GM19351 (cell line): Measurements from ENCODE around the gene NT5E.
"Not testable (repeated sequence)": the region's sequence is repeated elsewhere in the genome, so short reads cannot be mapped to it uniquely, and the experiment has no call there.

Experiments used
- ATAC-seq: cut with Tn5 transposase; IDR thresholded peaks from one replicate; pipeline ENCODE4 v1.9.1; 2021; ENCODE audit warnings: mild to moderate bottlenecking, moderate library complexity; ENCODE audit not compliant: unreplicated experiment

Gene NT5E

DNA sequence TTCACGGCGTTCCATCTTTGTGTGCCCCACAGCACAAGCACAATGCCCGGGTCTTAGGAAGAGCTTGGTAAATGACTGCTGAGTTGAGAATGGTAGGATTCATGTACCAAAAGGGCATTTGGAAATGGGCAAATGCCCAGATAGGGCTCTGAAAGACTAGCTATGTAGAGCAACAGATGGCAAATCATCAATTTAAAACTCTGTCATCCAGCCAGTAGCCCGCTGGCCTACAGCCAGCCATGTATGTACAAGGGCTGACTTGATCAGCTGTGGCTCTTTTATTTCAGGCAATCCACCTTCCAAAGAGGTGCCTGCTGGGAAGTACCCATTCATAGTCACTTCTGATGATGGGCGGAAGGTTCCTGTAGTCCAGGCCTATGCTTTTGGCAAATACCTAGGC, 35.1 kb downstream of the NT5E start:
- ATAC-seq: no peak

DNA sequence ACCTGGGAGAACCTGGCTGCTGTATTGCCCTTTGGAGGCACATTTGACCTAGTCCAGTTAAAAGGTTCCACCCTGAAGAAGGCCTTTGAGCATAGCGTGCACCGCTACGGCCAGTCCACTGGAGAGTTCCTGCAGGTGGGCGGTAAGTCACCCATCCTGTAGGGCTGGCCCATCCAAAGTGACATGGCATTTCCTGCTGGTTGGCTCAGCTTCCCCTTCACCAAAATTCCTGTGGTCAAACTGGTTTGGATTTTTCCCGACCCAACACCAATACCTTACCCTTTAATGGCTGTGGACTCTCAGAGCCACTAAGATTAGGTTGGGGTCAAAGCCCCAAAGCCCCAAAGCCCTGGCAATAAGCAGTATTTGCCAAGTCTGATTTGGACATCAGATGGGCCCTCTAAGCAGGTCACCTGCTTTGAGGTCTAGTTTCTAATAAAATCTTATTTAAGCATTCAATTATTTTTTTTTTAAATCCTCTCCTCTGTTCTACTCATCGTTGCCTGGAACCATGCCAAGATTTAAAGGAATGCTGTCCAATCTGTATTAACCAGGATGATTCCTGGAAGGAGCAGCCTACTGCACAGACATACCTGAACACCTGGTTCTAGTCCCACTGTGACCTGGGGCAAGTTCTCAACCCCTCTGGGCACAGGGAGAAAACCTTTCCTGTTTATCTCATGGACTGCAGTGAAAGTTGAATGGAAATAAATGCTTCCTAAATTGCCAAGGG, 40.8 kb downstream of the NT5E start:
- no peak for ATAC-seq

DNA sequence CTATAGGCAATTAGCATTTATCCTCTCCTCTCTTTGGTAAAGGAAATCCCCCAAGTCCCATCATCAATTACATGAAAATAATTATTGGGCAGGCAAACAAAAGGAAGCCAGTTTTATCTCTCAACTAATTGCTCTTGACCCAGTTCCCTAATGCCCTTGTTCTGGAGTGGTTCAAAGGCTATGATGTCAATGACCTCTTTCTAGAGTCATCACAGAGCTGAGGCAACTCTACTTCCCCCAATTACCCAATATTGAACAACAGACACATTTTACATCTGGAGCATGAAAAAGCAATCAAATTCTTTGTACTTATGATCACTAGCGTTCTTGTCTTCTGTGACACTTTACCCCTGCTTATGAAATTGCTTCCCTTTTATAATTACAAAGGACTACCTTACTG, 43.5 kb downstream of the NT5E start:
- ATAC-seq: no peak

DNA sequence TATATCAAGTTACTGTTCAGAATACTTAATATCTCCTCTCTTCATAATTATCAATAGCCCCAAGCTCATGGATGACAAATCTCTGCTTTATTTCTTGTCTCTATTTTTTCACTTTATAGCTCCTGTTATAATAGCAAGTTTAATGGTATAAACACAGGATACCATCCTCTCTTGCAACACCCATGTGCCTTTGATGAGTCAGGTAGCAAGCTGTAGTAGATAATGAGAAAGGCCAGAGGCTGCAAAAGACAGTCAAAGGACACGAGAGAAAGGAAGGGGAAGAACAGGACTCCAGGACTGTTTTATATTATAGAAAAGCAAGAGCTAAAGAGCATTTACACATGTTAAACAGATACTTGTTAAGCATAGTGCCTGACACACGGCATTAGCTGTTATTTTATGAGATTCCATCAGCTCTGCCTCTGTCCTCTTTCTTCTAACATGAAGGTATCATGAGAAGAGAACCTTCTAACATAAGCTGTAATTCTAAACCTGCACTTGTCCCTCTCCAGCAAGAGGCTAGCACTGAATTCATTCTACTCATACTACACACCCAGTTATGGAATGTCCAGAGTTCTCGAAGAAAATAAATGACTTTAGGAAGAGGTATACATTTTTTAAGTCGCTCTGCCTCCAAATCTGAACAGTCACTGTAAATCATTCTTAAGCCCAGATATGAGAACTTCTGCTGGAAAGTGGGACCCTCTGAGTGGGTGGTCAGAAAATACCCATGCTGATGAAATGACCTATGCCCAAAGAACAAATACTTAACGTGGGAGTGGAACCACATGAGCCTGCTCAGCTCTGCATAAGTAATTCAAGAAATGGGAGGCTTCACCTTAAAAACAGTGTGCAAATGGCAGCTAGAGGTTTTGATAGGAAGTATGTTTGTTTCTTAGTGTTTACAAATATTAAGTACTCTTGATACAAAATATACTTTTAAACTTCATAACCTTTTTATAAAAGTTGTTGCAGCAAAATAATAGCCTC, 45.0 kb downstream of the NT5E start:
- ATAC-seq: no peak

DNA sequence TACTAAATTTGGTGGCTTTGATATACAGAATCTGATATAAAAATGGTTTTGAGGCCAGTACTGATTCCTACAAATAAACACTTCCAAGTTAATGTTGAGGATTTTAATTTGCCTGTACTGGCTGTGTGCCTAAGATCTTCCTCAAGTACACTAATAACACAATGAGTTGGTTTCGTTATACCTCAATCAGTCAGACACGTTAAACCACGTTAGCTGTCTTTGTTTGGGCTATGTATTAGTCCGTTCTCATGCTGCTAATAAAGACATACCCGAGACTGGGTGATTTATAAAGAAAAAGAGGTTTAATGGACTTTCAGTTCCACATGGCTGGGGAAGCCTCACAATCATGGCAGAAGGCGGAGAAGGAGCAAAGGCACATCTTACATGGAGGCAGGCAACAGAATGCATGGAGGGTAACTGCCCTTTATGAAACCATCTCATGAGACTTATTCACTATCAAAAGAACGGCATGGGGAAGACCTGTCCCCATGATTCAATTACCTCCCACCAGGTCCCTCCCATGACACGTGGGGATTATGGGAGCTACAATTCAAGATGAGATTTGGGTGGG, 46.2 kb downstream of the NT5E start:
- ATAC-seq: no peak

DNA sequence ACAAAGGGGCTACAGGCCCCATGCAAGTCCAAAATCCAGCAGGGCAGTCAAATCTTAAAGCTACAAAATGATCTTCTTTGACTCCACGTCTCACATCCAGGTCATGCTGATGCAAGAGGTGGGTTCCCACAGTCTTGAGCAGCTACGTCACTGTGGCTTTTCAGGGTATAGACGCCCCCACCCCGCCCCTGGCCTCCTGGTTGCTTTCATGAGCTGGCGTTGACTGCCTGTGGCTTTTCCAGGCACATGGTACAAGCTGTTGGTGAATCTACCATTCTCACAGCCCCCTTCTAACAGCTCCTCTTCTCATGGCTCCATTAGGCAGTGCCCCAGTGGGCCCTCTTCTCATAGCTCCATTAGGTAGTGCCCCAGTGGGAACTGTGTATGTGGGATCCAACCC, 47.0 kb downstream of the NT5E start:
- no peak for ATAC-seq

DNA sequence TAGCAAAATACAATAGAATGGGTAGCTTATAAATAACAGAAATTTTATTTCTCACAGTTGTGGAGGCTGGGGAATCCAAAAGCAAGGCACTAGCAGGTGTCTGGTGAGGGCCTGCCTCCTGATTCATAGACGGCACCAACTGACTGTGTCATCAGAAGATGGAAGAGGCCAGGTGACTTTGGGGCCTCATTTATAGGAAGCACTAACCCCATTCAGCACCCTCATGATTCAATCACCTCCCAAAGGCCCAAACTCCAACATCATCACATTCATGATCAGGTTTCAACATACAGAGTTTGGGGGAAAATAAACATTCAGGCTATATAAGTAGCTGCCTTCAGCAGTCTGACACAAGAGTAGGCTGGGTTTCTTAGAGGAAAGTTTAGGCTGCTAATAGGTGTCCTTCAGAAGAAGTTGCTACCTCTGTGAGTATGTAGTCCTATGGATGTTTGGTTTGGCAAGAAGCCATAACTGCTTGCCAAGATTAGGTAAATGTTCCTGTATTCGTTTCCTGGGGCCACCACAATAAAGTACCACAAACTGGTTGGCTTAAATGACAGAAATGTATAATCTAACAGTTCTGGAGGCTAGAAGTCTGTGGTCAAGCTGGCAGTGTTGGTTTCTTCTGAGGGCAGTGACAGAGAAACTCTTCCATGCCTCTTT, 48.8 kb downstream of the NT5E start:
- no peak for ATAC-seq

DNA sequence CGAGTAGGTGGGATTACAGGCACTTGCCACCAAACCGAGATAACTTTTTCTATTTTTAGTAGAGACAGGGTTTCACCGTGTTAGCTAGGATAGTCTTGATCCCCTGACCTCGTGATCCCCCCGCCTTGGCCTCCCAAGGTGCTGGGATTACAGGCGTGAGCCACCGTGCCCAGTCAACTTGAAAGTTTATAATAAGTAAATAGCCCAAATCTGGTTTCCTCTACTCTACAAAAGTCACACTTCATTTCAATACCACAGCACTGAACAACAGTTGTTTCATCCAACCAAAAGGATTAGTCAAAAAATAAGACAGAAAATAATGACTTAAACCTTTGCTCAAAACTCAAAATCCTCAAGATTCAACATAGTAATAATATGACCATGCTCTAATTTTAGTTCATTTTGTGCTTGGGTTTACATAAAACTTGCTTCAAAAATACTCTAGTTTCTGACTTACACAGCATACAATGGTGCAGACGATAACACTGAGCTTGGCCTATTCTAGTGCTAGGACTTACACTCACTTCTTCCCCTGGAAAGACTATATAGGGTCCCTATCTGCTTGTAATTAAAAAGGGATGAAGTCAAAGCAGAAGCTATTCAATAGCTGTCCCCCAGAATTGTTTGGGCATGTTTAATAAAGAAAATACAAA, 56.7 kb downstream of the NT5E start:
- peak; percentile 61 for ATAC-seq

DNA sequence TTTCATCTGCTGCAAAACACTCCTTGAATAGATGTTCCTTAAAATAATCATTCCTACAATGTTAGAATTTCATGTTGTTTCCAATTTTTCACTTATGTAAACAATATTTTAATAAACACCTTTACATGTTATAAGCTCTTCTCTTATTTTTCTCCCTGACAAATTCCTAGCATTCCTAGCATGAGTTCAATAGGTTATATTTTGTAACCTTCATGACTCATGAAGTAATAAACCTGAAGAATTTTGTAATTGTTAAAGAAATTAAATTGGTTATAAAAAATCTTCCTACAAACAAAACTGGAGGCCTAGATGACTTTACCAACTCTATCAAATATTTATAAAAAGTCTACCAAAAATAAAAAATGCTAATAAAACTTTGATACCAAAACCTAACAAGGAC, 66.3 kb downstream of the NT5E start:
- no peak for ATAC-seq

DNA sequence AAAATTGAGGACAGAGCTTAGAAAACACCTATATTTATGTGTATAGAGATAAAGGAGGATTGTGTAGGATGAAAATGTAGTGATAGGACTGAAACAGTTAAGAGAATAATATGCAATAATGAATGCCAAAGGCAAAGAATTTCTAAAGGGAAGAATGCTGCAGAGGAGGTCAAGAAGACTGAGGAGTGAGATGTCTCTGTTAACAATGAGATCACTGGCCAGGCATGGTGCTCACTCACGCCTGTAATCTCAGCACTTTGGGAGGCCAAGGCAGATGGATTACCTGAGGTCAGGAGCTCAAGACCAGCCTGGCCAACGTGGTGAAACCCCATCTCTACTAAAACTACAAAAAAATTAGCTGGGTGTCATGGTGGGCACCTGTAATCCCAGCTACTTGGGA, 74.4 kb downstream of the NT5E start:
- ATAC-seq: not testable (repeated sequence)

DNA sequence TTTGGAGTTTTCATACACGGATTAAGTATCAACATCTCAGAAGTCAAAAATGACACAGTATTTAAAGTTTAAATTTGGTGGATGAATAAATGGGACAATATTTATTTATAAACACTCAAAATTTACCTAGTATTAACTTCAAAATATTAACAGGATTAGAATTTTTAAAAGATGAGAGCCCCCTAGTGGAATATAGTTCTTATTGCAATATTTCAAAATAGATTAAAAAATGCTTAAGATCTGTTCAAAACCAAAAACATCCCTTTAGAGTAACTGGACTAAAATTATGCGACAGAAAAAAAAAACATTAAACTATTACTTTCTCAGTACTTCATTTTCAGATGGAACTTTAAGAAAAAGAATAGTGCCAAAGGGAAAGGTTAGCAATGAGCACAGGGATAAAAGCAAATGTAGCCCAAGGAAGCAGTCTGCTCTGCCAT, 87.2 kb downstream of the NT5E start:
- no peak for ATAC-seq

DNA sequence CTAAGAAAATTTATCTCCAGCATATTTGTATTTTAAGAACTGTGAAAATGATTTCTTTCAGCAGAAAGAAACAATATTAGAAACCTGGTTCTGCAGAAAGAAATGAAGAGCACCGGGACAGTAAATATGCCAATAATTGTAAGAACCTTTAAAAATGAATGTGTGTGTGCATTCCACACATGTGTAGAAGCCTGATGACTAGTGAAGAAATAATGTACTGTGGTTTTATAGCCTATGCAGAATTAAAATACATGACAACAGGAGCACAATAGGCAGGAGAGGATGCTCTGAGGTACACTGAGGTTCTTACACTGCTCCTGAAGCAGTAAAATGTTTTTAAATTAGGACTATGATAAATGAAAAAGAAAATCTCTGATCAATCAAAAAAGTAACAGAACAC, 94.9 kb downstream of the NT5E start:
- no peak for ATAC-seq
